HCT116 (cell line): ENCODE data around the gene NSMCE4A.

ENCODE experiments used
- CTCF ChIP-seq, 3 experiments: fragments of 200-600 bp in 1 of 3; sonication (generic) in 1 of 3; IDR thresholded peaks in 2 of 3; conservative IDR thresholded peaks in 1 of 3; 2 replicates each; pipeline ENCODE4 v1.5.1; 2012 to 2017; ENCODE audit warnings: low read depth in 2 of 3, low read length in 2 of 3, antibody characterized with exemption in 1 of 3, borderline replicate concordance in 1 of 3, control low read depth in 1 of 3, mild to moderate bottlenecking in 1 of 3, mixed read lengths in 1 of 3, mixed run types in 1 of 3, moderate library complexity in 1 of 3; ENCODE audit not compliant: insufficient read depth in 1 of 3
- MAX ChIP-seq: IDR thresholded peaks from 2 replicates; pipeline ENCODE4 v1.6.1; 2012
- POLR2A ChIP-seq: IDR thresholded peaks from 2 replicates; pipeline ENCODE4 v1.7.0; 2011; ENCODE audit warnings: borderline replicate concordance; ENCODE audit not compliant: insufficient read depth, insufficient read length; ENCODE audit errors: extremely low read depth
- POLR2AphosphoS5 ChIP-seq: IDR thresholded peaks from 2 replicates; pipeline ENCODE4 v1.6.1; 2011; ENCODE audit warnings: mild to moderate bottlenecking, low read depth, low read length, moderate library complexity

- TF ChIP-seq MAX: no peak
- TF ChIP-seq POLR2A: no peak
- no peak for TF ChIP-seq CTCF (IDR thresholded peaks at IDR 0.05 in 2 of 3, conservative IDR thresholded peaks at IDR 0.05 in 1 of 3; ENCODE audit: borderline replicate concordance in 1 of 3, insufficient read depth in 1 of 3, low read depth in 2 of 3, low read length in 2 of 3)
- TF ChIP-seq POLR2AphosphoS5: no peak
These were observed 26.7 kb upstream of the NSMCE4A start for GRCh38 chr10:122001698-122002097.
